SK-N-DZ (cell line): Measurements from ENCODE around the gene AFF2.
"Not testable (repeated sequence)": the region's sequence is repeated elsewhere in the genome, so short reads cannot be mapped to it uniquely, and the experiment has no call there.

Experiments
- DNase-seq: peaks from one replicate; pipeline ENCODE4 v3.0.0-alpha.2; 2015; ENCODE audit warnings: low spot score

AFF2 gene

DNA sequence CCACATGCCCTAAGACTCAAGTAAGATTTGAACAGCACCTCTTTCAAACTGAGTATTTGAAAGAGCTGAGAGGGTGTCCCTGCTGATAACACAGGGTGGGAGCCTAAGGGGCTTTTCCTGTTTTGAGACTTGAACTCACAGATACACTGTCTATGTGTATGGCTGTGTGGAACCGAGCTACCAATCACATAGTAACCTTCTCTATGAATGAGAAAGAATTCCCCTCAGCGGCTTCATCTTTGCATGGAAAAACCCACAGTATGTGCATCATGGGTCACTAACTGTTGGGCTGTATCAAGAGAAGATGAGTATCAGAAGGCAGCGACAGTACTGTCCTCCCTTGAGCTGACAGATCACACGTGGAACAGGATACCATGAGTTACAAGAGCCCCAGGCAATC lies 336.3 kb downstream of the AFF2 start:
- no peak for DNase-seq

GRCh38 chrX:148850631-148851030 lies 350.2 kb downstream of the AFF2 start:
- no peak for DNase-seq

- peak; percentile 69 for DNase-seq
These were observed 353.9 kb downstream of the AFF2 start for GRCh38 chrX:148854306-148854705.

- DNase-seq = no peak
These were observed 356.1 kb downstream of the AFF2 start for GRCh38 chrX:148856505-148856904.

DNA sequence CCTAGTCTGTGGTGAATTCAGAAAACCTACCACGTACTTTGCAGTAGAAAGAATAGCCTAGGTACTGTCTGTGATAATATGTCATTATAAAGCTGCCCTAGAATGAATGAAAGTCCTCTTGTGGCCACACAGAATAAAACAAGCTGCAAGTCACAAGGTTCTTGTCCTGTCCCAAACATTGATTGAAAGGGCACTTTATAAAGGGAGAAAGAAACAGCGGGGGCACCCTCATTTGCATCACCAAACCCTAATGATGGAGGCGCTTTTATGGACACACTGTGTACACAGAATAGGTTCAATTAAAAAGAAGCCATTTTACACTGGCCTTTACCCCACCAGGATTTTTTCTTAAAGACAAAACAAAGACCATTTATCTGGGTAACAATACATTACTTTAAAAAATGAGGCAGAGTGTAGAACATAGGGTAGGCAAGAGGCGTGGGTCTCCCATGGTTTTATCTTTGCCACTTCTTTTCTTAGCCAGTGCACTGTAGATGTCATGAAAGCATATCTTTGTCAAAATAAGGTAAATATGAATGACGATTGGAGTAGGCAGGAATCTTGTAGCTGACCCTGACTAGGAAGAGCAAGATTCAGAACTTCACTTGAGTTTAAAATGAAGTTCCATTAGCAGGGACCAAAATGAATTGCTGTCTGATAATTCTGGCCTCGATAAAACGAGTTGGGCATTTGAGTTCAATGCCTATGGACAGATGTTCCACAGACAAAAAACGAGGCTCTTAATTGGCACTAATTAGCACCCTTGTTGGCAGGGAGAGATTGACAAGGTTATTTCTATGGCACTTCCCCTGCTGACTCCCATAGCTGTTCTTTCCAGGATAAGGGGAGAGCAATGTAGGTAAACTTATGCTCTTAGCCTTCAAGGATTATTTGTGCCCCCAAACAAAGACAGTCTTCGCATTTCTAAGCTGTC lies 365.1 kb downstream of the AFF2 start:
- no peak for DNase-seq

DNA sequence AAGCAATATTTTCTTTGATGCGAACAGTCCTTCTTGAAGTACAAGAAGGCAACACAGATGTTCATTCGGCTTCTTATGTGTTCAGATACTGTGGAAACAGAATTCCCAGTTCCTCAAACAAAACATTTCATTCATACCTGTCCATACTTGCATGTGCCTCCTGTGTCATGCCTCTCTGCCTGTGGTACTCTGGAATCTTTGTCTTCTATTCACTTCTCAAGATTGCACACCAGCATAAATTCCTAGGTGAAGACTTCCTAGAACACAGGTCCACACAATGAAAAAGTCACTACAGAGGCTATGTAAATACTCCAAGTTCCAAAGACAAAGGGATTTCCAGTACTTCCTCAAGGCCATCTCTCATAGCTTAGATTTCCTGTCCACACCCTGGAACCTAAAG lies 367.2 kb downstream of the AFF2 start:
- DNase-seq = no peak

GRCh38 chrX:148871422-148872160 lies 371.2 kb downstream of the AFF2 start:
- DNase-seq = no peak

DNA sequence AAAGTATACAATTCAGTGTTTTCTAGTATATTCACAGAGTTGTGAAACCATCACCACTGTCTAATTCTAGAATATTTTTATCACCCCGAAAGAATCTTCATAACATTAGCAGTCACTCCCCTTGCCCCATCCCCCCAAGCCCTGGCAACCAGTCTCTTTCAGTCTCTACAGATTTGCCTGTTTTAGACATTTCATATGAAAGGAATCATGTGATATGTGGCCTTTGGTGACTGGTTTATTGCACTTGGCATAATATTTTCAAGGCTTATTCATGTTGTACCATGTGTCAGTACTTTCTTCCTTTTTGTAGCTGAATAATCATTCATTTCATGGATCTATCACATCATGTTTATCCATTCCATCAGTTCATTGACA lies 371.7 kb downstream of the AFF2 start:
- no peak for DNase-seq

DNA sequence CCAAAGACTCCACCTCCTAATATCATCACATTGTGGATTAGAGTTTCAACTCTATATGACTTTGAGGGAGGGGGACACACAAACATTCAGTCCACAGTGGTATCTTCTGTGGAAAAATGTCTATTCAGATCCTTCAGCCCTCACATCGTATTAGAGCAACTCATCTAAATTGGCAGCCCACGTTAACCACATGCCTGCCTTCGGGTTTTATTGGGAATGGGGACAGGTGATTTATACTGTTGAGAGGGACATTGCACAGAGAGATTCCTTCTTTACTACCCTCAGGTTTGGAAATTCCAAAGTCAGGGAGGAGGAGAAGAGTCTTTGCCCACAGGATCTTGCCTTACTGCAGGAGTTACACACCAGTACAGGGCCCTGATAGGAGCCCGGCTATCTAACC lies 372.5 kb downstream of the AFF2 start:
- DNase-seq = no peak

GRCh38 chrX:148874636-148875246 lies 374.3 kb downstream of the AFF2 start:
- DNase-seq = no peak

DNA sequence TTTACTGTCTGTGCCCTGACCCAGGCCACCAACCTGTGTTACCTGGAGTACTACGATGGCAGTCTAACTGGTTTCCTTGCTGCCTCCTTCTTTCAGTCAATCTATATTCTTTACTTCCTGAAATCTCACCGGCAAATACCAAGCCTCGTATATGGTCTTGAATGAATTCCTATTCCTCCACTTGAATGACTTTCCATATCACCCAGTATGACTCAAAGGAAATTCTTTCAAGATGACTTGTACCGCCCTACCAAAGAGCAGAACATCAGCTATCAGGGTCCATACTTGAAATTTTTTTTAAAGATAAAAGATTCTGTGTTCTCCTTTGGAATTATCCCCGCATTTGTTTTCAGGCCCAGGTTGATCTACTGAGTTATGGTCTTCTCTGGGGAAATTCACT lies 378.0 kb downstream of the AFF2 start:
- DNase-seq = no peak

GRCh38 chrX:148885203-148885602 lies 384.8 kb downstream of the AFF2 start:
- DNase-seq = no peak

GRCh38 chrX:148893395-148893794 lies 393.0 kb downstream of the AFF2 start:
- DNase-seq = no peak

- no peak for DNase-seq
These were observed 402.2 kb downstream of the AFF2 start for GRCh38 chrX:148902581-148902980.

DNA sequence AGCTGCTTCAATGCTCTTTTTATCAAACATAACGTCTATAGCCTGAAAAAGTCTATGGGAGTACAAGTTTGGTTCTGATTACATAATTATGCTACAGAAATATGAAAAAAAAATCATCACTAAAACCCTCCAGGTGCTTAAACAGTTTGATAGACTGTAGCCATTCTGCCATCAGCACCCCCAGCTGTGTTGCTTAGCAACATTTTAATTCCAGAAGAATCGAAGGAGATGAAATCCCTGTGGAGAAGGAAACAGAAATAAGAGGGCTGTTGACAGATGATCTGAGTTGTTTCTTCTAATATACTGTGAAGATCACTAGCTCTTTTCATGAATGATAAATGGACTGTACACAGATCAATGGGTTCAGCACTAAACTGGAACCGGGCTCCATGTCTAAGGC lies 402.8 kb downstream of the AFF2 start:
- no peak for DNase-seq

DNA sequence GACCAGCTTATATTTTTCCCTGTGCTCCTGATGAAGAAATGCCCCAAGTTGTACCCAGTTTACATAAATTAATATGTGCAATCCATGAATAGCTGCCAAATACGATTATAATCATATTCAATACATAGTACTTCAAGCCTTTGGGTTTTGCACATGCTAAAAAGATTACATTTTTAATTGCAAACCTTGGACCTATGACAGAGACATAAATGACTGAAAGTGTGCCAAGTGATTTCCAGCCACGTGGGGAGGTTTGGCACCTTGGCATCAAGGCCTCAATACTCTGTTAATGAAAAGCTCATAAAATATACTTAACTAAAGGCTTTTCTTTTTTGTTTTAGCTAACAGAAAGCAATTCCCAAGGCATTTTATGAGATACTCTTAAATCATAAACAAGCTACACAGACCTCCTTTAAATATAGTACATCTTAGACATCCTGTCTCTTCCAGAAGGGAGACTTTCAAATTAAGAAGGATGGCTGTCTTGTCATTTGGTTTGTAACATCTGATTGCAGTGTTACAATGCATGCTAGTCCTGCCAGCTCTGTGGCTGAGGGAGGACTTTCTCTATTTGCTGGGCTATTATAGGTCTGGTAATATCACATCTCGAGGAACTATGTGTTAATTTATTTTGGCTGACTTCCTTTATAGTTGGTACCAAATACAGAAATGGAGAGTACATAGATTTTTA lies 404.1 kb downstream of the AFF2 start:
- DNase-seq = no peak

- no peak for DNase-seq
These were observed 405.0 kb downstream of the AFF2 start for GRCh38 chrX:148905400-148905799.

DNA sequence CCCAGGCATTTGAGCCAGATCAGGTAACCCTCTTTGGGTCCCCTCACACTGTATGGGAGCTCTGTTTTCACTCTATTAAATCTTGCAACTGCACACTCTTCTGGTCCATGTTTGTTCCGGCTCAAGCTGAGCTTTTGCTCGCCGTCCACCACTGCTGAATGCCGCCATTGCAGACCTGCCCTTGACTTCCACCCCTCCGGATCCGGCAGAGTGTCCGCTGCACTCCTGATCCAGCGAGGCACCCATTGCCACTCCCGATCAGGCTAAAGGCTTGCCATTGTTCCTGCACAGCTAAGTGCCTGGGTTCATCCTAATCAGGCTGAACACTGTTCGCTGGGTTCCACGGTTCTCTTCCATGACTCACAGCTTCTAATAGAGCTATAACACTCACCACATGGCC lies 406.2 kb downstream of the AFF2 start:
- DNase-seq = not testable (repeated sequence)

- no peak for DNase-seq
These were observed 409.3 kb downstream of the AFF2 start for GRCh38 chrX:148909758-148910157.

GRCh38 chrX:148913971-148914370 lies 413.6 kb downstream of the AFF2 start:
- no peak for DNase-seq

DNA sequence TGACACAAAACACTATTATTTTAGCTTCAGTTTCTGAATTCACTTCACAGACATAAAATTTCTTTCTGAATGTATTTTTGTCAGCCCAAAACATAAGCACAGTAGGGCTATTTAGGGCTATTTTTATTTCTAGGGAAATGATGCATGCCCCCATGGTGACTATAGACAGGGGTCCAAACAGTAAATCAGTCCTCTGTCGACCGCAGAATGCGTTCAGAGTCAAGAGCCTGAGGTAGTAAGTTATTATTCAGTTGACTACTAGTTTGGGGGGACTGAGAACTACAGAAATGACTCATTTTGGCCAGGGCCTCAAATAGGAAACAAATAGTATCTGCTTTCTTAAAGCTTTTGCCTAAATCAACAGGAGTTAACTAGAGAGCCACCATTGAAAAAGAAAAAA lies 414.4 kb downstream of the AFF2 start:
- no peak for DNase-seq

GRCh38 chrX:148915474-148915873 lies 415.1 kb downstream of the AFF2 start:
- DNase-seq = no peak
